Measurements from ENCODE around the gene XK.

Gene XK

DNA sequence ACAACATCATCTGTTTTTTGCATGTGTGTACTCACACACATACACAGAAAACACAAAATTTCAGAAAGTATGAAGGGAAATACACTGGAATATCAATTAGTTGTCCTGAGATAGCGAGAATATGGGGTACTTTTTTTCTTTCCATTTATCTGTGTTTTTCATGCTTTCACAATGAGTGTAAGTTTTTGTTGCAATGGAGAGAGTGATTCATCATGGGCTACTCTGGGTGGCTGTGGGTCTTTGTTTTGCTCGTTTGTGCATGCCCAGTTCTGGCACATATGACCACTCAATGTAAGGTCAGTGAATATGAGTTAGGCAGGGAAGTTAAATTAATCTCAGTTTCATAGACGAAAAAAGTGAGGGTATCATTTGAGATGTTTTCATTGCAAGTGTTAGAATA is 26.9 kb downstream of the XK start:
- Histone ChIP-seq H3K27ac (ENCODE audit: low read depth, low read length) (no peak overlapping the region), H3K36me3 (ENCODE audit: control insufficient read depth, insufficient read depth, low read length) (no peaks in the 10 kb centered on the region), H3K4me1 (ENCODE audit: control insufficient read depth, insufficient read depth, low read length) (no peaks in the 10 kb centered on the region), H3K9ac (ENCODE audit: low read depth, low read length) (no peak overlapping the region), H3K27me3 (ENCODE audit: control insufficient read depth, insufficient read depth, low read length) (no peaks in the 10 kb centered on the region), H3K4me3 (ENCODE audit: low read depth, low read length) (no peak overlapping the region), H3K9me3 (ENCODE audit: control insufficient read depth, insufficient read depth, low read length) (no peaks in the 10 kb centered on the region)

DNA sequence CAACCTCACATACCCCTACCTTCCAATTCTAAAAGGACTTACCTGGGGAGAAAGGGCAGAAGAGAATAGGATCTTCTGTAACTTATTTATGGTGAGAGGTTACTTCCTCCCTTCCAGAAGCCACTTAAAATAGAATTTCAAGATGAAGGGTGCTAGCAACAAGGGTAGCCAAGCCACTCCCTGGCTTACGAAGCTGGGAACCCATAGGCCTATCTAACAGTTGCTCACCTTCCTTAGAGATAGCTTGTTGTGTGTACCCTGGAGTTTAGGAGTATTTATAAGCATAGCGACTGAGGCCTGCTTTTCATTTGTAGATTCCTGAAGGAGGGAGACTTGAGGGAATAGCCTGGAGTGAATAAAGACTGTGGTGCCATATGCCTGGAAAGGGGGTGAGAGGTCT is 28.9 kb downstream of the XK start:
- no peaks in the 10 kb centered on the region for H3K4me1 ChIP-seq (ENCODE audit: control insufficient read depth, insufficient read depth, low read length)
- no peak overlapping the region for H3K27ac ChIP-seq (ENCODE audit: low read depth, low read length)

GRCh38 chrX:37716602-37717001 is 31.0 kb downstream of the XK start:
- H3K9me3 ChIP-seq (ENCODE audit: control insufficient read depth, insufficient read depth, low read length): no peaks in the 10 kb centered on the region
- H3K36me3 ChIP-seq (ENCODE audit: control insufficient read depth, insufficient read depth, low read length): no peaks in the 10 kb centered on the region
- H3K4me3 ChIP-seq (ENCODE audit: low read depth, low read length): no peak overlapping the region
- no peak overlapping the region for H3K27ac ChIP-seq (ENCODE audit: low read depth, low read length)
- H3K27me3 ChIP-seq (ENCODE audit: control insufficient read depth, insufficient read depth, low read length): no peaks in the 10 kb centered on the region
- H3K4me1 ChIP-seq (ENCODE audit: control insufficient read depth, insufficient read depth, low read length): no peaks in the 10 kb centered on the region
- H3K9ac ChIP-seq (ENCODE audit: low read depth, low read length): no peak overlapping the region

More for the DNA sequence above, 28.9 kb downstream of the XK start:
- Histone ChIP-seq H3K36me3 (ENCODE audit: control insufficient read depth, insufficient read depth, low read length) (no peaks in the 10 kb centered on the region), H3K27me3 (ENCODE audit: control insufficient read depth, insufficient read depth, low read length) (no peaks in the 10 kb centered on the region), H3K4me3 (ENCODE audit: low read depth, low read length) (no peak overlapping the region), H3K9ac (ENCODE audit: low read depth, low read length) (no peak overlapping the region), H3K9me3 (ENCODE audit: control insufficient read depth, insufficient read depth, low read length) (no peaks in the 10 kb centered on the region)

DNA sequence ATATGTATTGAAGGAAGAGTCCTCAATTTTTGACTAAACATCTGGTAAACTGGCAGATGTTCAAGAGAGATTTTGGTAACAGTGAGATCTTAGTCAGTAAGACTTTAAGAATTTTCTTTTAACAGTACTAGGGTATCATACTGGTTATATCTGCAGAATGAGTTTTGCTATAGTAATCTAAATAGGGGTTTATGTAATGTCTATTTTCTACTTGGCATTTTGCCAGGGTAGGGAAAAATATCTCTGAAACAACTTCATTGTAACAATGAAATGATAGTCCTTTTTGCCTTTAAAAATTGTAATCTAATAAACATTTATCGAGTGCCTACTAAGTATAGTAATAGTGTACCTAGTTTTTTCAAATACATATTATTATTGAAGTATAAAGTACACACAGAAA is 32.1 kb downstream of the XK start:
- H3K9ac ChIP-seq (ENCODE audit: low read depth, low read length): no peak overlapping the region
- H3K27me3 ChIP-seq (ENCODE audit: control insufficient read depth, insufficient read depth, low read length): no peaks in the 10 kb centered on the region
- no peak overlapping the region for H3K4me3 ChIP-seq (ENCODE audit: low read depth, low read length)
- H3K36me3 ChIP-seq (ENCODE audit: control insufficient read depth, insufficient read depth, low read length): no peaks in the 10 kb centered on the region
- no peak overlapping the region for H3K27ac ChIP-seq (ENCODE audit: low read depth, low read length)
- no peaks in the 10 kb centered on the region for H3K9me3 ChIP-seq (ENCODE audit: control insufficient read depth, insufficient read depth, low read length)
- H3K4me1 ChIP-seq (ENCODE audit: control insufficient read depth, insufficient read depth, low read length): no peaks in the 10 kb centered on the region

DNA sequence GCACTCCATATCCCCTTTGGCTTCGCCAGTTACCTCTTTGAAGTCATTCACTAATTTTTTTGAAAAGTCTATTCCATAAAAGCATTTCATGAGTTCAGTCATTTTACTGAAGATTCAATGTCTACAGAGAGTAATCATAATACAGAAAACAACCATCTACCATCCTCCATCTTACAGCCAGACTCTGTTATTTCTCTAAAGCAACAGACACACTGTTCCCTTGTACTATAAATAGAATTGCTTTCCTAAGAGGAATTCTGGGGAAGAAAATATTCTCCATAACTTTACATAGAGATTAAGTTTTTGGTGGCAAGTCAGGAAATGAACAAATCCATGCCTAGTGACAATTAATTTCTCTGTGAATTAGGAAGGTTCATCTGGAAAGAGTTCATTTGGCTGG is 37.0 kb downstream of the XK start:
- H3K4me3 ChIP-seq (ENCODE audit: low read depth, low read length): no peak overlapping the region
- no peak overlapping the region for H3K9ac ChIP-seq (ENCODE audit: low read depth, low read length)
- H3K4me1 ChIP-seq (ENCODE audit: control insufficient read depth, insufficient read depth, low read length): no peaks in the 10 kb centered on the region
- no peak overlapping the region for H3K27ac ChIP-seq (ENCODE audit: low read depth, low read length)
- no peaks in the 10 kb centered on the region for H3K9me3 ChIP-seq (ENCODE audit: control insufficient read depth, insufficient read depth, low read length)
- no peaks in the 10 kb centered on the region for H3K27me3 ChIP-seq (ENCODE audit: control insufficient read depth, insufficient read depth, low read length)
- H3K36me3 ChIP-seq (ENCODE audit: control insufficient read depth, insufficient read depth, low read length): no peaks in the 10 kb centered on the region

DNA sequence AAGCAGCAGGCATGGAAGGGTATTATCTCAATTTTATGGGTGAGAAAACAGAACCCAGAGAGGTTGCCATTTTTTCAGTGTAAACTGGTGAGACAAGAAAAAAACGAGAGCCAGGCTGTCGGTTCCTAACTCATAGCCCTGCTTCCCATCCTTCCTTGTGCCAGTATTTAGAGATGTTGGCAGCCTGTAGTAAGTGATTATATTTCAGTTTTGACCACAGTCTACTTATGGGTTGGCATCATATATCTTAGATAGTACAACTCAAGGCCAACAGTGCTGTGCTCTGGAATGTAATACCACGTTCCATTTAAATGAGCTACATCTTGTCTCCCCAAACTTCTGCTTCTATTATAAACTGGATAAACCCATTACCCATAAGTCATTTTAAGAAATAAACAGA is 40.8 kb downstream of the XK start:
- H3K9ac ChIP-seq (ENCODE audit: low read depth, low read length): no peak overlapping the region
- no peaks in the 10 kb centered on the region for H3K9me3 ChIP-seq (ENCODE audit: control insufficient read depth, insufficient read depth, low read length)
- no peaks in the 10 kb centered on the region for H3K27me3 ChIP-seq (ENCODE audit: control insufficient read depth, insufficient read depth, low read length)
- no peaks in the 10 kb centered on the region for H3K36me3 ChIP-seq (ENCODE audit: control insufficient read depth, insufficient read depth, low read length)
- no peak overlapping the region for H3K4me3 ChIP-seq (ENCODE audit: low read depth, low read length)
- H3K4me1 ChIP-seq (ENCODE audit: control insufficient read depth, insufficient read depth, low read length): no peaks in the 10 kb centered on the region
- H3K27ac ChIP-seq (ENCODE audit: low read depth, low read length): no peak overlapping the region

DNA sequence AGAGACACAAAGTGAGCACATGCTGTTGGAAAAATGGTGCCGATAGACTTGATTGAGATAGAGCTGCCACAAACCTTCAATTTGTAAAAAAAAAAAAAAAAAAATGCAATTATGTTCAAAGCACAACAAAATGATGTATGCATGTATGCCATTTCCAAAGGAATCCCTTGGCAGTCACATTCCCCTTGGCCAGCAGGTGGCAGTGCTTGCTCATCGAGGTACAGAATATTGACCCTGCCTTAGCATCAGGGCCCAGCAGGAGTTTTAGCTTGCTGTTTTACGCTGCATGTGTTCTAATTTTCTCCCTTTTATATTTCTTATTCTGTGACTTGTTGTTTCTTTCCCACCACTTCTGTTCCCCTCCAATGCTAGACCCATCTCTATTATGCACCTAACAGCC is 59.8 kb downstream of the XK start:
- H3K9ac ChIP-seq (ENCODE audit: low read depth, low read length): no peak overlapping the region
- H3K4me1 ChIP-seq (ENCODE audit: control insufficient read depth, insufficient read depth, low read length): no peaks in the 10 kb centered on the region
- no peaks in the 10 kb centered on the region for H3K27me3 ChIP-seq (ENCODE audit: control insufficient read depth, insufficient read depth, low read length)
- no peak overlapping the region for H3K27ac ChIP-seq (ENCODE audit: low read depth, low read length)
- no peaks in the 10 kb centered on the region for H3K36me3 ChIP-seq (ENCODE audit: control insufficient read depth, insufficient read depth, low read length)
- H3K4me3 ChIP-seq (ENCODE audit: low read depth, low read length): no peak overlapping the region
- H3K9me3 ChIP-seq (ENCODE audit: control insufficient read depth, insufficient read depth, low read length): no peaks in the 10 kb centered on the region

GRCh38 chrX:37745835-37746217 is 60.2 kb downstream of the XK start:
- no peak overlapping the region for H3K4me3 ChIP-seq (ENCODE audit: low read depth, low read length)

DNA sequence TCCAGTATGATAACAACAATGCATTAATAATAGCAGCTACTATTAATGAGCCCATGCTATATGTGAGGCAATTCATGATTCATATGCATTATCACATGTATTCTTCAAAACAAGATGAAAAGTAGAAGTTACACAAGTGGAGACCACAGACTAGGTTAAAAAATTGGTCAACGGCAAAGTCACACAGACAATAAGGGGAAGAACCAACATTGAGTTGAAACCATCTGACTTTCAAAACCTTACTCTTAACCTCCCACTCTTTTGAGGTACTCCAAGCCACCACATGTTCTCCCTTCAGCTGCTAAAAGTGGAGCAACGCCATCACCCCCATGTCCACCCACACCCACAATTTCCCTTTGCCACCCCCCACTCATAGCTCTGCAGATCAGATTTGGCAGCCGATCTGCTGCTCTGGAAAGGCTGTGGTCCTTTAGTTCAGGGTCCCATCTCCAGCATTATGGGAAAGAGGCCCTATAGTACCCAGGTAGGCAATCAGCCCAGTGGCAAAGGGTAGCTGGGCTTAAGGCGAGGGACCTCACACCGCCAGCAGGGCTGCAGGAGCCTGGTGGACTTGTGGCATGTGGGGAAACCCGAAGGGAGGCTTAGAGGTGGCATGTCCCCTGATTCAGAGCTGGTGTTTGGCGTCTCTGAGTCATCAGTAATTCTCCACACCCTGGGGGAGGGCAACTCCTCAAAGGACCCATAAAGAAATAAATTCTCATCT is 60.8 kb downstream of the XK start:
- Histone ChIP-seq H3K4me1 (ENCODE audit: control insufficient read depth, insufficient read depth, low read length) (no peaks in the 10 kb centered on the region), H3K9me3 (ENCODE audit: control insufficient read depth, insufficient read depth, low read length) (no peaks in the 10 kb centered on the region), H3K27ac (ENCODE audit: low read depth, low read length) (no peak overlapping the region), H3K27me3 (ENCODE audit: control insufficient read depth, insufficient read depth, low read length) (no peaks in the 10 kb centered on the region), H3K4me3 (ENCODE audit: low read depth, low read length) (no peak overlapping the region), H3K36me3 (ENCODE audit: control insufficient read depth, insufficient read depth, low read length) (no peaks in the 10 kb centered on the region), H3K9ac (ENCODE audit: low read depth, low read length) (no peak overlapping the region)

More at GRCh38 chrX:37745835-37746217, 60.2 kb downstream of the XK start:
- no peak overlapping the region for H3K9ac ChIP-seq (ENCODE audit: low read depth, low read length)
- H3K27ac ChIP-seq (ENCODE audit: low read depth, low read length): no peak overlapping the region
- no peaks in the 10 kb centered on the region for H3K9me3 ChIP-seq (ENCODE audit: control insufficient read depth, insufficient read depth, low read length)
- no peaks in the 10 kb centered on the region for H3K4me1 ChIP-seq (ENCODE audit: control insufficient read depth, insufficient read depth, low read length)
- no peaks in the 10 kb centered on the region for H3K27me3 ChIP-seq (ENCODE audit: control insufficient read depth, insufficient read depth, low read length)
- no peaks in the 10 kb centered on the region for H3K36me3 ChIP-seq (ENCODE audit: control insufficient read depth, insufficient read depth, low read length)

GRCh38 chrX:37746951-37747350 is 61.4 kb downstream of the XK start:
- H3K36me3 ChIP-seq (ENCODE audit: control insufficient read depth, insufficient read depth, low read length): no peaks in the 10 kb centered on the region
- no peak overlapping the region for H3K9ac ChIP-seq (ENCODE audit: low read depth, low read length)
- H3K27ac ChIP-seq (ENCODE audit: low read depth, low read length): no peak overlapping the region
- H3K27me3 ChIP-seq (ENCODE audit: control insufficient read depth, insufficient read depth, low read length): no peaks in the 10 kb centered on the region
- no peak overlapping the region for H3K4me3 ChIP-seq (ENCODE audit: low read depth, low read length)
- H3K9me3 ChIP-seq (ENCODE audit: control insufficient read depth, insufficient read depth, low read length): no peaks in the 10 kb centered on the region
- no peaks in the 10 kb centered on the region for H3K4me1 ChIP-seq (ENCODE audit: control insufficient read depth, insufficient read depth, low read length)

DNA sequence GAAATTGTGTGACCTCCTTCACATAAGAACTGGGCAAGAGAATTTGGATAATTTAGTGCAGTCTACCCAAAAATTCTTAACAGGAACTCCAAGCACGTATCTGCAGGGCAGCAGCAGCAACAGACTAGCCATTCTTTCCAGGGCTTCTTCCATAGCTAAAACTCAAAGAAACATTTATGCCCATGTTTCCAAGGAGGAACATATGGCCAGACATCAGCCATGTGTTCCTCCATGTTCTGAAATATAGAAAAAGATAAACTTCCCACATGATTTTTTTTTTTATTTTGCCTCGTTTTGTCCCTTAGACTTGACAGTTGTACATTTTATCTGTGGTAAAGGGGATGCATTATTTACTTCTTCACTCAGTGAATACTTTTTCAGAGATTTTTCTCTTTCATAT is 66.7 kb downstream of the XK start:
- Histone ChIP-seq H3K9ac (ENCODE audit: low read depth, low read length) (no peak overlapping the region), H3K4me1 (ENCODE audit: control insufficient read depth, insufficient read depth, low read length) (no peaks in the 10 kb centered on the region), H3K9me3 (ENCODE audit: control insufficient read depth, insufficient read depth, low read length) (no peaks in the 10 kb centered on the region), H3K36me3 (ENCODE audit: control insufficient read depth, insufficient read depth, low read length) (no peaks in the 10 kb centered on the region), H3K4me3 (ENCODE audit: low read depth, low read length) (no peak overlapping the region), H3K27me3 (ENCODE audit: control insufficient read depth, insufficient read depth, low read length) (no peaks in the 10 kb centered on the region), H3K27ac (ENCODE audit: low read depth, low read length) (no peak overlapping the region)

Data from HUES48 (cell line).